ENCODE data around the gene DOCK2.

GRCh38 chr5:169706071-169706470 lies 69.0 kb downstream of the DOCK2 start:
- no peak for TF ChIP-seq EZH2 (IDR thresholded peaks at IDR 0.05; ENCODE audit: borderline replicate concordance, insufficient read depth, low read depth, low read length, poor library complexity, severe bottlenecking)
- TF ChIP-seq CTCF (IDR thresholded peaks at IDR 0.05) = no peak
